GM12874 (cell line): ENCODE results near the gene ANG.

Experiments
- TF ChIP-seq, protein P1 (sequence below): IDR thresholded peaks from 2 replicates; pipeline ENCODE4 v1.5.1; 2011; ENCODE audit warnings: low read depth, mild to moderate bottlenecking, control low read depth, low read length, moderate library complexity; ENCODE audit not compliant: insufficient read depth

The ANG gene

DNA sequence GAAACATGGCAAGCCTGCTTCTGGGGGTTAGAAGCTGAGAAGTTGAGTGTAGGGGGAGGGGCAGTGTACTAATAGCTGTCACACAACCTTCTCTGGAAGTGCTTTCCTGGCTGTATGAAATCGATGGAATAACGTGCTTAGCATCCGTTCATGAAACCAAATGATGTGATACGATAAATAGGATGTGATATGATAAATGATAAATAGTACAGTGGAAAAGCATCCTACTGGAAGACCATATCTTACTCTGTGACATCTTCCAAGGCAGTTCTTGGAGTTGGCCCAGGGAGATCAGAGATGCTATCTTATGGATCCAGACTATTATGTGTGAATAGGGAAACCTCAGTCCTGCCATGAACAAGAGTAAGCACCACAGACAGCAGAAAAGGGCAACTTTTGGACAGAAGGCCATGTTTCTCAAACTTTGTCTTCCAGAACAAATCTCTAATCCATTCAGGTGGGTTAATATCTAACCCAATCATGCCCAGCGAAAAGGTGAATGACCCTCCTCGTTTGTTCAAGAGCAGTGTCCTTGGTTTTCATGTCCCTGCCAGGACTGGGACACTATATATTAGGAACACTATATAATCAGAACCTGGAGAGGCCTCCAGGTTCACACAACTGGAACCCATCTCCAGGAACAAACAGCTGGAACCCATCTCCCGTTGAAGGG lies at the start of gene ANG:
Gene ANG, plus strand, starts transcription at position 598 of the 673 bp plus-strand sequence. CDS start 4,801 bp downstream, outside the sequence.
- TF ChIP-seq, protein P1, sequence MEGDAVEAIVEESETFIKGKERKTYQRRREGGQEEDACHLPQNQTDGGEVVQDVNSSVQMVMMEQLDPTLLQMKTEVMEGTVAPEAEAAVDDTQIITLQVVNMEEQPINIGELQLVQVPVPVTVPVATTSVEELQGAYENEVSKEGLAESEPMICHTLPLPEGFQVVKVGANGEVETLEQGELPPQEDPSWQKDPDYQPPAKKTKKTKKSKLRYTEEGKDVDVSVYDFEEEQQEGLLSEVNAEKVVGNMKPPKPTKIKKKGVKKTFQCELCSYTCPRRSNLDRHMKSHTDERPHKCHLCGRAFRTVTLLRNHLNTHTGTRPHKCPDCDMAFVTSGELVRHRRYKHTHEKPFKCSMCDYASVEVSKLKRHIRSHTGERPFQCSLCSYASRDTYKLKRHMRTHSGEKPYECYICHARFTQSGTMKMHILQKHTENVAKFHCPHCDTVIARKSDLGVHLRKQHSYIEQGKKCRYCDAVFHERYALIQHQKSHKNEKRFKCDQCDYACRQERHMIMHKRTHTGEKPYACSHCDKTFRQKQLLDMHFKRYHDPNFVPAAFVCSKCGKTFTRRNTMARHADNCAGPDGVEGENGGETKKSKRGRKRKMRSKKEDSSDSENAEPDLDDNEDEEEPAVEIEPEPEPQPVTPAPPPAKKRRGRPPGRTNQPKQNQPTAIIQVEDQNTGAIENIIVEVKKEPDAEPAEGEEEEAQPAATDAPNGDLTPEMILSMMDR: no peak

DNA sequence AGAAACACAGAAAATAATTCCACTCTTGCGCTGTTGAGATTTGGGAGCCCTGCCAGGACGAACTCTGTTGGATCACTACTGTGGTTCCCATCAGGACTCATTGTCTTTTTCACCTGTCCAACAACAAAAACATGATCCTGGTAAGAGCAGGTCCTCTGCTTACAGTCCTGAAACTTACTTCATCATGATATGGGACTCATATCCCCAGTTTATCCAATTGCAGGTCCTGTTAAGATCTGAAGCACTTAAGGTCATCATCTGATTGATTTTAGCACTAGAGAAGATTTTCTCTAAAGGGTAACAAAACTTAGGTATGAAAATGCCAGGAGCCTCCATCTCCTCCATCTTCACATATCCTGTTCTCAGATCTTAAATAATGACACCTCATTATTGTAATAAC lies 47.0 kb upstream of the ANG start, which contains the start of gene OR6S1:
Gene OR6S1, minus strand, starts transcription at position 101 of the 400 bp plus-strand sequence. Its CDS starts 0 bp downstream, at position 101.
- TF ChIP-seq, protein P1: no peak

DNA sequence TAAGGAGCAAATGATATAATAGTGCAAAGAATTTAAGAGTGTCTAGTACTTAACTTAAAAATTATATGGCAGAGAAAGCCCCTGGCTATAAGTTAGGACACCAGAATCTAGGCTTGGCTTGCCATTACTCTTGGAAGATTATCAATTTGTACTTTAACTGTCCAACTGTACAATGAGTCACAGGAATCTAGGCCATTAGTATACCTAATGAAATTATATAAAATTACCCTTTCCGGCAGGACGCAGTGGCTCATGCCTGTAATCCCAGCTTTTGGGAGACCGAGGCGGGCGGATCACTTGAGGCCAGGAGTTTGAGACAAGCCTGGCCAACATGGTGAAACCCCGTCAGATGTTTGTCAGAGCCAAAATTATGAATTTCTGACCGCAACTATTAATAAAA lies 46.4 kb upstream of the ANG start:
- TF ChIP-seq, protein P1: no peak

DNA sequence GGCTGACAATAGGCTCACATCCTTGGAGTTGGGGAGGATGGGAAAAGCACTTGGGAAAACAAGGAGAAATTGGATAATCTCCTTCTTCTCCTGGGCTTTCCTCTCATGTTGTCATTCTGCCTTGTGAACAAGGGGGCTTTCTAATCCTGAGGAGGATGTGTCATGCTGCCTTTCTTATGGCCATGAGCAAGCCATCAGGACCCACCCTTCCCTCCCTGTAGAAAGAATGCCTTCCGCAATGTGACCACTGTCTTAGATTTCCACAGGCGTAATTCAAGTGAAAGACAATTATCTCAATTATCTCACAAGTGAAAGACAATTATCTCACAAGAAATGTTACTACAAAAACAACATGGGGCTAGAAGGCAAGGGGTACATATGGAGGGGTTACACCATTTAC lies 44.0 kb upstream of the ANG start:
- TF ChIP-seq, protein P1: no peak

DNA sequence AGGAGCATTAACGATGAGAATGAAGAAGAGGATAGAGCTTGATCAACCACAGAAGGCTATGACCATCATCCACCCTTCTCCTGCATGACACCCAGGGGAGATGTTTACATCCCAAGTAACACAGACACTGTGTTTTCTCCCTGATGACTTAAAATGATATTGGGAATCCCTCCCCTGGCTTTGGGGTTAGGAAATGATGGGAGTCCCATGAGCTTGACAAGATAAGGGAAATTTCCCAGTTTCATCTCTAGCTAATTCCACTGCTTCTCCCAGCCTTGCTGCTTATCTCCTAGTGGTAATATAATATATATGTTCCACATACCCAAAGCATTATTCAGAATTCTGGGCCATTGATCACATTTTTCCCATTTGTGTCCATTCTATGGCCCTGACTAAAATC lies 43.1 kb upstream of the ANG start:
- TF ChIP-seq, protein P1: no peak

DNA sequence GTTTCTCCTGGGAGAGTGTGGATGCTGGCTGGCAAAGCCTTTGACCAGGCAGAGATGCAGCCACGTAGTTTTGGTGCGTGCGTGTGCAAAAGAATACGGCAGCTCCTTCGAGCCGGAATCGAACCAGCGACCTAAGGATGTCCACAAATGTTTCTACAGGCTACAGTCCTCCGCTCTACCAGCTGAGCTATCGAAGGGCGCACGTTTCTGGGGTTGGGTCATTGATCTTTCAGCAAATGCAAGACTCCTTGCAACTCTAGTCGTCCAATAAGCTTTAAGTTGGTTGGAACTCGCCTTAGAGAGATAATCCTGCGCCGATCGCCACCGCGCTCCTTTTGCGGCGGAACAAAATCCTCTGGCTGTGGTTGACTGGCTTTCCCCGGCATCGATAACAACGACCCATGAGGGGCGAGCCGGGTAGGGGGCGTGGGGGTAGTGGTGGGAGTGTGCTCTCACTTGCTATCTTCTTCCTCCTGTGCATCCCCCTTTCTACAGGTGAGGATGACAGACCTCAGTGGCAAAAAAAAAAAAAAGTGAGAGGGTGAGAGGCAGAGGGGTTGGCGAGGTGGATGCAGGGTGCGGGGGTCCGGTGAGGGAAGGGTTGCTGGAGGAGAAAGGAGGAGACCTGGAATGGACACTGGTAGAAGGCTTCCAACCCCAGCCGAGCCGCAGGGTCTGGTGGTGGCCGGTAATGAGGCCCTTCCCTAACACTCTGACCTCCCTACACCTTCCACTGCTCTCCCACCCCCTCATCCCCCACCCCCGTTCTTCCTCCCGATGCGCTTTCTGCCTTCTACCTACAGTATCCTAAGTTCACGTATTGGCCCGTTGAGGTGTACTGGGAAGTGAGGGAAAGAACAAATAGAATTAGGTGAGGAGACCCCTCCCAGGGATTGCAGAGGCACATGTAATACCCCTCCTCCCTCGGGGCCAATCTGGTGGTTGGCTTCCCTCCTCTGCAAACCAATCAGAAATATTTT lies 35.3 kb upstream of the ANG start:
- TF ChIP-seq, protein P1: no peak

DNA sequence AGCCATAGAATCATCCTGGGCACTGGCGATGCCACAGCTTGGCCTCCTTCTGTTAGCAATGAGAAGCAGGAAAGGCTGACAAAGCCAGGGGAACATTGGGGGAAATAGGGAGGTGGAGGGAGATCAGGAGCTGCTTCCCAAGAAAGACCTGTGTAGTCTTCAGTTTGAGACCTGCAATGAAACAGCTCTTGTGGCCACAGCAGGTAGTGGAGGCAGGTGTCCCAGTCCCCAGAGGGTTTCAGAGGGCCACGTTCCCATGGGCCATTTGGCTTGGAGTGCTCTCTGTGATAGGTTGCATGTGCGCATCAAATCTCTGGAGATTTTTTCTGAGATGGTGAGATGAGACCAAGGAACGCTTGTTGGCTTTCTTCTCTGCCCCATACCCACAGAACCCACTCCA lies 32.7 kb upstream of the ANG start:
- TF ChIP-seq, protein P1: no peak
